ENCODE measurements around the gene INHBE.
"Not testable (repeated sequence)": the region's sequence is repeated elsewhere in the genome, so short reads cannot be mapped to it uniquely, and the experiment has no call there.

DNA sequence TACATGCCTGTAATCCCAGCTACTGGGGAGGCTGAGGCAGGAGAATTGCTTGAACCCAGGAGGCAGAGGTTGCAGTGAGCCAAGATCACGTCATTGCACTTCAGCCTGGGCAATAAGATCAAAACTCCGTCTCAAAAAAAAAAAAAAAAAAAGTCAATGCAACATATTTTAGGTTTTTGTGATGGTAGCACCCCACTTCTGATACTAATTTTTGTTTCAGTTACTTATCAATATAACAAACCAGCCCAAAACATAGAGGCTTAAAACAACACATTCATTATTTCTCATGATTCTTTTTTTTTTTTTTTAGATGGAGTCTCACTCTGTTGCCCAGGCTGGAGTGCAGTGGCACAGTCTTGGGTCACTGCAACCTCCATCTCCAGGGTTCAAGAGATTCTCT lies 13.7 kb upstream of the INHBE start:
- TF ChIP-seq, protein P1, sequence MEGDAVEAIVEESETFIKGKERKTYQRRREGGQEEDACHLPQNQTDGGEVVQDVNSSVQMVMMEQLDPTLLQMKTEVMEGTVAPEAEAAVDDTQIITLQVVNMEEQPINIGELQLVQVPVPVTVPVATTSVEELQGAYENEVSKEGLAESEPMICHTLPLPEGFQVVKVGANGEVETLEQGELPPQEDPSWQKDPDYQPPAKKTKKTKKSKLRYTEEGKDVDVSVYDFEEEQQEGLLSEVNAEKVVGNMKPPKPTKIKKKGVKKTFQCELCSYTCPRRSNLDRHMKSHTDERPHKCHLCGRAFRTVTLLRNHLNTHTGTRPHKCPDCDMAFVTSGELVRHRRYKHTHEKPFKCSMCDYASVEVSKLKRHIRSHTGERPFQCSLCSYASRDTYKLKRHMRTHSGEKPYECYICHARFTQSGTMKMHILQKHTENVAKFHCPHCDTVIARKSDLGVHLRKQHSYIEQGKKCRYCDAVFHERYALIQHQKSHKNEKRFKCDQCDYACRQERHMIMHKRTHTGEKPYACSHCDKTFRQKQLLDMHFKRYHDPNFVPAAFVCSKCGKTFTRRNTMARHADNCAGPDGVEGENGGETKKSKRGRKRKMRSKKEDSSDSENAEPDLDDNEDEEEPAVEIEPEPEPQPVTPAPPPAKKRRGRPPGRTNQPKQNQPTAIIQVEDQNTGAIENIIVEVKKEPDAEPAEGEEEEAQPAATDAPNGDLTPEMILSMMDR (IDR thresholded peaks at IDR 0.05): not testable (repeated sequence)
- TF ChIP-seq ZFX (IDR thresholded peaks at IDR 0.05; ENCODE audit: borderline replicate concordance): not testable (repeated sequence)

All from 22Rv1 (cell line).